Neural progenitor cell (in vitro differentiated cells): ENCODE data around the gene VPS8. TPM values are rescaled to one million over a fixed set of nuclear protein-coding genes. Genes with fewer than 3 reads are reported as not detected.

Source experiments
- DNase-seq: peaks from one replicate; pipeline ENCODE4 v3.0.0-alpha.2; 2016; ENCODE audit warnings: low spot score
- H2AFZ ChIP-seq: fragments of 200-600 bp; sonication (generic); replicated peaks from 2 replicates; pipeline ENCODE4 v1.6.1; 2016; ENCODE audit warnings: antibody characterized with exemption
- H3F3A ChIP-seq: fragments of 200-600 bp; sonication (generic); 2 replicates; pipeline ENCODE4 v1.6.1; 2016; ENCODE audit warnings: antibody characterized with exemption, low read depth
- H3K27ac ChIP-seq: fragments of 200-600 bp; sonication (generic); 2 replicates; pipeline ENCODE4 v1.5.1; 2016; ENCODE audit warnings: mild to moderate bottlenecking
- H3K27me3 ChIP-seq: fragments of 200-600 bp; sonication (generic); 2 replicates; pipeline ENCODE4 v1.6.1; 2016; ENCODE audit warnings: mild to moderate bottlenecking, moderate library complexity
- H3K36me3 ChIP-seq: fragments of 200-600 bp; sonication (generic); 2 replicates; pipeline ENCODE4 v1.5.1; 2016
- H3K4me1 ChIP-seq: fragments of 200-600 bp; sonication (generic); 2 replicates; pipeline ENCODE4 v1.6.1; 2016; ENCODE audit warnings: mixed run types
- H3K4me2 ChIP-seq: fragments of 200-600 bp; sonication (generic); 2 replicates; pipeline ENCODE4 v1.6.1; 2016
- H3K4me3 ChIP-seq: fragments of 200-600 bp; sonication (generic); 2 replicates; pipeline ENCODE4 v1.5.1; 2016
- H3K79me2 ChIP-seq: fragments of 200-600 bp; sonication (generic); 2 replicates; pipeline ENCODE4 v1.6.1; 2016; ENCODE audit warnings: low read depth
- H3K9ac ChIP-seq: fragments of 200-600 bp; sonication (generic); 2 replicates; pipeline ENCODE4 v1.6.1; 2016
- H3K9me3 ChIP-seq: fragments of 200-600 bp; sonication (generic); 2 replicates; pipeline ENCODE4 v1.5.1; 2016; ENCODE audit warnings: low read depth
- H4K20me1 ChIP-seq: fragments of 200-600 bp; sonication (generic); 2 replicates; pipeline ENCODE4 v1.6.1; 2016; ENCODE audit warnings: low read depth
- H3K27ac Mint-ChIP-seq: 3 replicates; pipeline ENCODE4 v1.8.0; 2021; ENCODE audit warnings: mixed read lengths
- H3K27me3 Mint-ChIP-seq: 2 replicates; pipeline ENCODE4 v1.8.0; 2022; ENCODE audit warnings: low read depth, mild to moderate bottlenecking, inconsistent platforms, moderate library complexity, mixed read lengths; ENCODE audit not compliant: insufficient read depth
- H3K36me3 Mint-ChIP-seq: 3 replicates; pipeline ENCODE4 v1.8.0; 2021; ENCODE audit warnings: mixed read lengths
- H3K4me1 Mint-ChIP-seq: 3 replicates; pipeline ENCODE4 v1.8.0; 2021; ENCODE audit warnings: mixed read lengths
- H3K4me3 Mint-ChIP-seq: 3 replicates; pipeline ENCODE4 v1.8.0; 2021; ENCODE audit warnings: mild to moderate bottlenecking, moderate library complexity, mixed read lengths
- H3K9me3 Mint-ChIP-seq: 3 replicates; pipeline ENCODE4 v1.8.0; 2020; ENCODE audit warnings: mixed read lengths
- CTCF ChIP-seq: fragments of 200-600 bp; sonication (generic); IDR thresholded peaks from 2 replicates; pipeline ENCODE4 v1.5.1; 2017; ENCODE audit warnings: antibody characterized with exemption, mild to moderate bottlenecking
- EZH2 ChIP-seq: fragments of 200-600 bp; sonication (generic); IDR thresholded peaks from 2 replicates; pipeline ENCODE4 v1.6.1; 2017; ENCODE audit warnings: antibody characterized with exemption, mild to moderate bottlenecking, moderate library complexity
- EZH2phosphoT487 ChIP-seq: fragments of 200-600 bp; sonication (generic); IDR thresholded peaks from 2 replicates; pipeline ENCODE4 v1.6.1; 2017; ENCODE audit warnings: antibody characterized with exemption
- total RNA-seq: library from RNA; depleted of rRNA; stranded (reverse); fragments of >200 nt; gene quantifications from 2 replicates; pipeline ENCODE4 v1.2.3, GENCODE V29; 2015; ENCODE audit warnings: low replicate concordance

Gene VPS8
- total RNA-seq, 1 donor from 2014 or later: 93.1 TPM

GRCh38 chr3:184807549-184807948 lies 4.4 kb upstream of the VPS8 start:
- no peaks in the 10 kb centered on the region for H3K27me3 ChIP-seq
- Mint-ChIP-seq H3K9me3 (no peaks in the 10 kb centered on the region), H3K27ac (no peak overlapping the region), H3K36me3 (no peaks in the 10 kb centered on the region), H3K4me3 (no peak overlapping the region), H3K27me3 (peaks cover 5% of the 10 kb centered on the region), H3K4me1 (peaks cover 6% of the 10 kb centered on the region)
- TF ChIP-seq EZH2: no peak
- TF ChIP-seq EZH2phosphoT487: no peak
- peak overlapping the region; percentile 82 for H2AFZ ChIP-seq
- peak overlapping the region; percentile 50 for H3K4me2 ChIP-seq
- peaks cover 4% of the 10 kb centered on the region for H3K79me2 ChIP-seq
- H3K9me3 ChIP-seq: no peaks in the 10 kb centered on the region
- no peak overlapping the region for H3K27ac ChIP-seq
- H3K36me3 ChIP-seq: no peaks in the 10 kb centered on the region
- no peaks in the 10 kb centered on the region for H4K20me1 ChIP-seq
- no peak for DNase-seq
- H3K9ac ChIP-seq: no peak overlapping the region
- peaks cover 20% of the 10 kb centered on the region for H3F3A ChIP-seq
- H3K4me1 ChIP-seq: peaks cover 14% of the 10 kb centered on the region
- H3K4me3 ChIP-seq: no peak overlapping the region

- Histone ChIP-seq H3K4me1 (peaks cover 19% of the 10 kb centered on the region), H3K36me3 (no peaks in the 10 kb centered on the region), H3K27me3 (no peaks in the 10 kb centered on the region), H3K27ac (no peak overlapping the region), H3K79me2 (peaks cover 8% of the 10 kb centered on the region), H3K9ac (no peak overlapping the region), H3F3A (peaks cover 20% of the 10 kb centered on the region), H2AFZ (peak overlapping the region; percentile 82), H4K20me1 (no peaks in the 10 kb centered on the region), H3K9me3 (no peaks in the 10 kb centered on the region), H3K4me3 (no peak overlapping the region), H3K4me2 (peak overlapping the region; percentile 50)
- TF ChIP-seq EZH2phosphoT487 (no peak), CTCF (peak; percentile 66), EZH2 (no peak)
- DNase-seq: peak; percentile 86
- Mint-ChIP-seq H3K27me3 (peaks cover 5% of the 10 kb centered on the region), H3K36me3 (no peaks in the 10 kb centered on the region), H3K4me3 (no peak overlapping the region), H3K27ac (no peak overlapping the region), H3K9me3 (no peaks in the 10 kb centered on the region), H3K4me1 (peaks cover 9% of the 10 kb centered on the region)
Observed at GRCh38 chr3:184808021-184808420, 3.9 kb upstream of the VPS8 start.

DNA sequence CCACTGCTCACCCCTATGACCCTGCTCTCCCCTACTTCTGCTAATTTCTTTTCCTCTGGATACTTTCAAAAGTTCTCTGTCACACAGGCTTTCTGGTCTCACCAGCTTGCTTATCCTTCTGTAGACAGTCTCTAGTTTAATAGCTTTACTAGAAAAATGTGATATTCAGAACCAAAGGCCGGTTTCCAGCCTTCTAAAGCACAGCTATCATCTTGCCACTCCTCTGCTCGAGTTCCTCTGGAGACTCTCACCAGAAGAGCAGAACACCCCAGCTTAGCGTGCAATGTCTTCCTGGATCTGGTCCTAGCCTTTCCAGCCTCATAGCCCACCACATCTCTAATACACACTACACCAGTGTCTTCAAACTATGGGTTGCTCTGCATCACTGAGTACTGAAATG lies 1.8 kb upstream of the VPS8 start:
- Histone ChIP-seq H3K27ac (no peak overlapping the region), H3K79me2 (peaks cover 23% of the 10 kb centered on the region), H3K4me3 (no peak overlapping the region), H3F3A (peaks cover 20% of the 10 kb centered on the region), H3K27me3 (no peaks in the 10 kb centered on the region), H3K9me3 (no peaks in the 10 kb centered on the region), H3K9ac (no peak overlapping the region), H3K36me3 (no peaks in the 10 kb centered on the region), H3K4me1 (peaks cover 19% of the 10 kb centered on the region), H4K20me1 (no peaks in the 10 kb centered on the region), H3K4me2 (no peak overlapping the region), H2AFZ (peak overlapping the region; percentile 38)
- Mint-ChIP-seq H3K27ac (no peak overlapping the region), H3K4me1 (peaks cover 13% of the 10 kb centered on the region), H3K9me3 (no peaks in the 10 kb centered on the region), H3K4me3 (peak overlapping the region; percentile 25), H3K36me3 (no peaks in the 10 kb centered on the region), H3K27me3 (peaks cover 5% of the 10 kb centered on the region)
- TF ChIP-seq EZH2phosphoT487 (no peak), EZH2 (no peak), CTCF (no peak)
- DNase-seq: no peak

GRCh38 chr3:184811034-184811433 lies 932 bp upstream of the VPS8 start:
- no peak for DNase-seq
- Mint-ChIP-seq H3K4me3 (peak overlapping the region; percentile 2), H3K9me3 (no peaks in the 10 kb centered on the region), H3K36me3 (no peaks in the 10 kb centered on the region), H3K27me3 (peaks cover 3% of the 10 kb centered on the region), H3K4me1 (peaks cover 13% of the 10 kb centered on the region), H3K27ac (no peak overlapping the region)
- no peak for TF ChIP-seq EZH2phosphoT487
- no peak for TF ChIP-seq EZH2
- no peak for TF ChIP-seq CTCF
- peaks cover 23% of the 10 kb centered on the region for H3K79me2 ChIP-seq
- no peaks in the 10 kb centered on the region for H4K20me1 ChIP-seq
- H3K9me3 ChIP-seq: no peaks in the 10 kb centered on the region
- H3K9ac ChIP-seq: no peak overlapping the region
- H3K4me1 ChIP-seq: peaks cover 19% of the 10 kb centered on the region
- H3K27me3 ChIP-seq: no peaks in the 10 kb centered on the region
- no peak overlapping the region for H3K4me3 ChIP-seq
- no peak overlapping the region for H3K27ac ChIP-seq
- no peak overlapping the region for H3K4me2 ChIP-seq
- H2AFZ ChIP-seq: peak overlapping the region; percentile 91
- peaks cover 20% of the 10 kb centered on the region for H3F3A ChIP-seq
- no peaks in the 10 kb centered on the region for H3K36me3 ChIP-seq
